GM12878 (cell line): ENCODE measurements around the gene MGRN1. TPM values are rescaled to one million over a fixed set of nuclear protein-coding genes. Genes with fewer than 3 reads are reported as not detected.

Source experiments
- ASH2L ChIP-seq: fragments of 300-600, 200-600 bp; sonication (generic); IDR thresholded peaks from 2 replicates; pipeline ENCODE4 v1.6.1; 2017; ENCODE audit warnings: low read depth, mild to moderate bottlenecking, borderline replicate concordance
- BACH1 ChIP-seq: fragments of 450-650 bp; IDR thresholded peaks from 2 replicates; pipeline ENCODE4 v1.6.1; 2017; ENCODE audit warnings: mild to moderate bottlenecking, borderline replicate concordance
- CBX5 ChIP-seq: sonication (generic); IDR thresholded peaks from 2 replicates; pipeline ENCODE4 v1.6.1; 2016; ENCODE audit warnings: low read depth, moderate library complexity, mild to moderate bottlenecking, inconsistent platforms
- KAT2A ChIP-seq: conservative IDR thresholded peaks from 2 replicates; pipeline ENCODE4 v1.6.1; 2011; ENCODE audit warnings: low read depth, low read length; ENCODE audit not compliant: control insufficient read depth
- KLF5 ChIP-seq: fragments of 450-650 bp; IDR thresholded peaks from 2 replicates; pipeline ENCODE4 v1.6.1; 2014; ENCODE audit warnings: mild to moderate bottlenecking; ENCODE audit not compliant: partially characterized antibody
- MYC ChIP-seq: IDR thresholded peaks from 2 replicates; pipeline ENCODE4 v1.6.1; 2011; ENCODE audit warnings: mild to moderate bottlenecking, low read length, moderate library complexity, inconsistent platforms; ENCODE audit not compliant: insufficient read depth, insufficient replicate concordance, insufficient read length, severe bottlenecking
- NR2F1 ChIP-seq: fragments of 450-650 bp; conservative IDR thresholded peaks from 2 replicates; pipeline ENCODE4 v1.6.1; 2017; ENCODE audit warnings: mild to moderate bottlenecking
- POLR2AphosphoS2 ChIP-seq: IDR thresholded peaks from 2 replicates; pipeline ENCODE4 v1.6.1; 2011; ENCODE audit warnings: low read depth, mild to moderate bottlenecking, low read length, improper control_type of control experiment, moderate library complexity
- PRDM15 ChIP-seq: fragments of 450-650 bp; formaldehyde crosslinking; IDR thresholded peaks from 2 replicates; pipeline ENCODE4 v1.4.0; 2020; ENCODE audit warnings: mild to moderate bottlenecking, moderate library complexity
- RBBP5 ChIP-seq: fragments of 200-600 bp; sonication (generic); conservative IDR thresholded peaks from 2 replicates; pipeline ENCODE4 v1.6.1; 2016
- SUPT20H ChIP-seq: IDR thresholded peaks from 2 replicates; pipeline ENCODE4 v1.6.1; 2011; ENCODE audit warnings: low read depth, mild to moderate bottlenecking, low read length, moderate library complexity, borderline replicate concordance; ENCODE audit not compliant: control insufficient read depth
- SUZ12 ChIP-seq: fragments of 200-600 bp; sonication (generic); IDR thresholded peaks from one replicate; pipeline ENCODE4 v1.6.1; 2018; ENCODE audit warnings: antibody characterized with exemption, mild to moderate bottlenecking; ENCODE audit not compliant: unreplicated experiment
- TBL1XR1 ChIP-seq: IDR thresholded peaks from 2 replicates; pipeline ENCODE4 v1.6.1; 2012; ENCODE audit warnings: low read depth, low read length, improper control_type of control experiment
- ZBTB40 ChIP-seq: fragments of 450-650 bp; IDR thresholded peaks from 2 replicates; pipeline ENCODE4 v1.6.1; 2016; ENCODE audit warnings: mild to moderate bottlenecking, moderate library complexity, borderline replicate concordance
- ZNF384 ChIP-seq: IDR thresholded peaks from 2 replicates; pipeline ENCODE4 v1.6.1; 2012; ENCODE audit warnings: low read depth, mild to moderate bottlenecking, low read length, improper control_type of control experiment, borderline replicate concordance
- ZNF687 ChIP-seq: fragments of 450-650 bp; IDR thresholded peaks from 2 replicates; pipeline ENCODE4 v1.6.1; 2017; ENCODE audit warnings: mild to moderate bottlenecking, moderate library complexity
- polyA plus RNA-seq, 11 experiments: library from polyadenylated mRNA; depleted of rRNA in 4 of 11; unstranded in 6 of 11; stranded (reverse) in 5 of 11; fragments of >200 nt; fragmentation: Nextera tagmentation in 4 of 11; fragmentation: Illumina TruSeq in 1 of 11; extraction: Ambion mirVana in 4 of 11; extraction: Trizol in 1 of 11; gene quantifications; 1 replicate in 1 of 11; 2 replicates in 10 of 11; pipeline versions ENCODE4 v1.2.1 to v1.2.3, GENCODE V29; 2011 to 2016; ENCODE audit warnings: inconsistent platforms in 2 of 11, missing spikeins in 2 of 11, low read depth in 1 of 11
- total RNA-seq, 4 experiments: library from RNA; depleted of rRNA in 3 of 4; stranded (reverse); fragments of >200 nt in 3 of 4; fragmentation: Illumina TruSeq in 1 of 4; extraction: Trizol in 1 of 4; gene quantifications; 2 replicates each; pipeline versions ENCODE4 v1.2.1 to v1.2.3, GENCODE V29; 2013 to 2021

Gene MGRN1
- total and polyA plus RNA-seq, 10 of the 15 experiments (the other 5 are each of a cell fraction or from before 2014, with no cell fraction given), result 0.35 to 86.7 (median 14.6) TPM

- no peak for TF ChIP-seq PRDM15
- TF ChIP-seq RBBP5, result 0 out of 2 replicates have a peak, but pooled peaks have one; percentile 22
- TF ChIP-seq MYC, result no peak
- TF ChIP-seq POLR2AphosphoS2, result no peak
- TF ChIP-seq ASH2L, result no peak; the same call in 1 of the 2 replicates
- TF ChIP-seq ZBTB40, result no peak
- no peak for TF ChIP-seq KLF5
- peak; percentile 44; the same call in 1 of the 2 replicates for TF ChIP-seq TBL1XR1
- TF ChIP-seq ZNF687, result peak; percentile 63
- TF ChIP-seq NR2F1, result peak; percentile 88
- no peak for TF ChIP-seq KAT2A
- TF ChIP-seq SUZ12, result no peak
- no peak for TF ChIP-seq SUPT20H
- peak; percentile 49 for TF ChIP-seq BACH1
- no peak for TF ChIP-seq ZNF384
- TF ChIP-seq CBX5, result no peak
These were observed 367 bp downstream of the MGRN1 start (continued) for GRCh38 chr16:4624827-4625559.
